Stimulated activated naive CD8-positive, alpha-beta T cell treated with anti-CD3 and anti-CD28 coated beads, Interleukin-15, Interleukin-2, amounts not matched to agents 100 U/mL and 50 U/mL, for 24 hours (primary cell): Measurements from ENCODE around the gene SNX19.
A peak's percentile ranks its signal among the peaks of the same experiment; 100 is the strongest.
"Not testable (repeated sequence)": the region's sequence is repeated elsewhere in the genome, so short reads cannot be mapped to it uniquely, and the experiment has no call there.

Experiments used
- ATAC-seq: fragments of 150-1000 bp; cut with Tn5 transposase; one replicate; pipeline ENCODE4 v1.10.0; 2021
- DNase-seq: peaks from one replicate; pipeline ENCODE4 v3.0.0; 2021

The SNX19 gene

GRCh38 chr11:130872102-130872501 is 44.2 kb downstream of the SNX19 start:
- DNase-seq (no peak), ATAC-seq (no peak)

GRCh38 chr11:130871616-130872015 is 44.7 kb downstream of the SNX19 start:
- no peak for ATAC-seq
- no peak for DNase-seq

- ATAC-seq (no peak), DNase-seq (no peak)
Measured at GRCh38 chr11:130868721-130869390, 47.4 kb downstream of the SNX19 start.

- DNase-seq (no peak), ATAC-seq (no peak)
Measured at GRCh38 chr11:130868086-130868710, 48.1 kb downstream of the SNX19 start.

GRCh38 chr11:130866831-130867230 is 49.4 kb downstream of the SNX19 start:
- DNase-seq (no peak), ATAC-seq (no peak)

- DNase-seq (no peak), ATAC-seq (no peak)
Measured at GRCh38 chr11:130865774-130866114, 50.5 kb downstream of the SNX19 start.

- no peak for ATAC-seq
- no peak for DNase-seq
Measured at GRCh38 chr11:130865091-130865773, 51.0 kb downstream of the SNX19 start.

- ATAC-seq, result peak; percentile 72
Measured at GRCh38 chr11:130861902-130862860, 54.1 kb downstream of the SNX19 start.

GRCh38 chr11:130861283-130861682 is 55.0 kb downstream of the SNX19 start:
- DNase-seq (no peak), ATAC-seq (no peak)

More at GRCh38 chr11:130861902-130862860, 54.1 kb downstream of the SNX19 start:
- peak; percentile 89 for DNase-seq

- DNase-seq (no peak), ATAC-seq (no peak)
Measured at GRCh38 chr11:130859886-130860285, 56.4 kb downstream of the SNX19 start.

- DNase-seq (no peak), ATAC-seq (no peak)
Measured at GRCh38 chr11:130858215-130858614, 58.1 kb downstream of the SNX19 start.

GRCh38 chr11:130855707-130856106 is 60.6 kb downstream of the SNX19 start:
- not testable (repeated sequence) for DNase-seq, ATAC-seq

- DNase-seq (no peak), ATAC-seq (no peak)
Measured at GRCh38 chr11:130854483-130854882, 61.8 kb downstream of the SNX19 start.

- ATAC-seq (no peak), DNase-seq (no peak)
Measured at GRCh38 chr11:130852589-130852988, 63.7 kb downstream of the SNX19 start.

GRCh38 chr11:130850185-130850944 is 65.9 kb downstream of the SNX19 start:
- no peak for DNase-seq
- no peak for ATAC-seq

GRCh38 chr11:130849215-130849568 is 67.1 kb downstream of the SNX19 start:
- no peak for ATAC-seq
- no peak for DNase-seq

- ATAC-seq, result no peak
- DNase-seq, result no peak
Measured at GRCh38 chr11:130848361-130849214, 67.7 kb downstream of the SNX19 start.

- ATAC-seq, result no peak
Measured at GRCh38 chr11:130847517-130847916, 68.8 kb downstream of the SNX19 start.

GRCh38 chr11:130846606-130847005 is 69.7 kb downstream of the SNX19 start:
- no peak for DNase-seq
- no peak for ATAC-seq

More at GRCh38 chr11:130847517-130847916, 68.8 kb downstream of the SNX19 start:
- no peak for DNase-seq

- ATAC-seq (no peak), DNase-seq (no peak)
Measured at GRCh38 chr11:130842001-130842400, 74.3 kb downstream of the SNX19 start.

GRCh38 chr11:130840679-130841078 is 75.6 kb downstream of the SNX19 start:
- no peak for DNase-seq
- no peak for ATAC-seq
